Brain microvascular endothelial cell (primary cell): ENCODE data around the gene ZNF280A.
"Not testable (repeated sequence)": the region's sequence is repeated elsewhere in the genome, so short reads cannot be mapped to it uniquely, and the experiment has no call there.

Source experiments
- DNase-seq: peaks from one replicate; pipeline ENCODE4 v3.0.0-alpha.2; 2020
- H3K27ac ChIP-seq: fragments of 250-450 bp; sonication (Bioruptor Pico); 2 replicates; pipeline ENCODE4 v1.5.1; 2020; ENCODE audit warnings: mild to moderate bottlenecking, moderate library complexity
- H3K27me3 ChIP-seq: fragments of 250-450 bp; sonication (Bioruptor Pico); replicated peaks from 2 replicates; pipeline ENCODE4 v1.5.1; 2020; ENCODE audit warnings: mild to moderate bottlenecking
- H3K36me3 ChIP-seq: fragments of 250-450 bp; sonication (Bioruptor Pico); replicated peaks from 2 replicates; pipeline ENCODE4 v1.5.1; 2020; ENCODE audit warnings: mild to moderate bottlenecking
- H3K4me3 ChIP-seq: 2 replicates; pipeline ENCODE4 v1.5.1; 2011; ENCODE audit warnings: low read depth, mild to moderate bottlenecking, control low read depth, low read length, moderate library complexity
- CTCF ChIP-seq: IDR thresholded peaks from 2 replicates; pipeline ENCODE4 v1.5.1; 2011; ENCODE audit warnings: low read depth, mild to moderate bottlenecking, moderate library complexity, low read length, control low read depth, inconsistent platforms; ENCODE audit errors: missing control alignments
- in situ Hi-C: cut with HindIII; loops from 2 replicates; pipeline ENCODE4 v1.10.0; 2017; ENCODE audit warnings: low sequenced_read_pairs, low pct_ligation_motif_present

The ZNF280A gene

GRCh38 chr22:22513619-22514018, 6.5 kb downstream of the ZNF280A start:
- no peak for TF ChIP-seq CTCF
- no peak overlapping the region for H3K27ac ChIP-seq
- in situ Hi-C loops, result no loop called here

GRCh38 chr22:22512951-22513350, 7.1 kb downstream of the ZNF280A start:
- DNase-seq, result no peak
- Histone ChIP-seq H3K27ac (no peak overlapping the region), H3K36me3 (no peaks in the 10 kb centered on the region), H3K4me3 (no peak overlapping the region), H3K27me3 (peaks cover 11% of the 10 kb centered on the region)
- TF ChIP-seq CTCF, result no peak
- in situ Hi-C loops, result no loop called here

More at GRCh38 chr22:22513619-22514018, 6.5 kb downstream of the ZNF280A start:
- DNase-seq, result no peak
- H3K4me3 ChIP-seq, result no peak overlapping the region
- H3K27me3 ChIP-seq, result peaks cover 11% of the 10 kb centered on the region
- H3K36me3 ChIP-seq, result no peaks in the 10 kb centered on the region

- DNase-seq, H3K4me3 ChIP-seq, H3K36me3 ChIP-seq, in situ Hi-C loops, H3K27ac ChIP-seq: not testable (repeated sequence)
- H3K27me3 ChIP-seq, result peaks cover 11% of the 10 kb centered on the region
Measured at GRCh38 chr22:22510833-22511232, 9.2 kb downstream of the ZNF280A start.

- H3K36me3 ChIP-seq, in situ Hi-C loops, H3K4me3 ChIP-seq, H3K27ac ChIP-seq, H3K27me3 ChIP-seq, DNase-seq: not testable (repeated sequence)
Measured at GRCh38 chr22:22509912-22510311, 10.2 kb downstream of the ZNF280A start.

- in situ Hi-C loops, result no loop called here
- Histone ChIP-seq H3K4me3 (peak within 1 kb of the TSS; percentile 79), H3K27ac (peak within 1 kb of the TSS; percentile 14), H3K36me3 (no peaks in the 10 kb centered on the region), H3K27me3 (peaks cover 6% of the 10 kb centered on the region)
- peak; percentile 76 for TF ChIP-seq CTCF
- DNase-seq, result peak; percentile 74
Measured at GRCh38 chr22:22508274-22509176, 11.5 kb downstream of the ZNF280A start, which contains the start of gene ZNF280B. Gene ZNF280B (minus strand): TSS chr22:22508742. CDS start chr22:22489398, 19,344 bp downstream.

GRCh38 chr22:22507743-22508273, 12.3 kb downstream of the ZNF280A start:
- Histone ChIP-seq H3K27me3 (peaks cover 3% of the 10 kb centered on the region), H3K4me3 (peak overlapping the region; percentile 79), H3K27ac (peak overlapping the region; percentile 14), H3K36me3 (peaks cover under 1% of the 10 kb centered on the region)
- DNase-seq, result no peak
- TF ChIP-seq CTCF, result no peak
- in situ Hi-C loops, result no loop called here
